BLaER1 treated with 17β-estradiol and CSF1 and Interleukin-3, amounts not matched to agents 10 nM and 100 nM (cell line): ENCODE data around the gene MAP4K2.

Source experiments
- H3K27ac ChIP-seq, 11 experiments: shearing (Covaris generic); formaldehyde crosslinking; 2 replicates each; pipeline ENCODE4 v1.8.1; 2022
- H3K27me3 ChIP-seq, 11 experiments: shearing (Covaris generic); formaldehyde crosslinking; 2 replicates each; pipeline ENCODE4 v1.8.1; 2022
- H3K36me3 ChIP-seq, 11 experiments: shearing (Covaris generic); formaldehyde crosslinking; 2 replicates each; pipeline ENCODE4 v1.8.1; 2022
- H3K4me1 ChIP-seq, 10 experiments: shearing (Covaris generic); formaldehyde crosslinking; 2 replicates each; pipeline ENCODE4 v1.8.1; 2022
- H3K4me2 ChIP-seq, 11 experiments: shearing (Covaris generic); formaldehyde crosslinking; 2 replicates each; pipeline ENCODE4 v1.8.1; 2022
- H3K4me3 ChIP-seq, 10 experiments: shearing (Covaris generic); formaldehyde crosslinking; 2 replicates each; pipeline ENCODE4 v1.8.1; 2022
- H3K9ac ChIP-seq, 11 experiments: shearing (Covaris generic); formaldehyde crosslinking; 2 replicates each; pipeline ENCODE4 v1.8.1; 2022
- H3K9me3 ChIP-seq, 11 experiments: shearing (Covaris generic); formaldehyde crosslinking; replicated peaks in 1 of 11; 2 replicates each; pipeline ENCODE4 v1.8.1; 2022
- H4K20me1 ChIP-seq, 11 experiments: shearing (Covaris generic); formaldehyde crosslinking; 2 replicates each; pipeline ENCODE4 v1.8.1; 2022
- Cebpa-rat ChIP-seq, 11 experiments: shearing (Covaris generic); IDR thresholded peaks; 2 replicates each; pipeline ENCODE4 v1.8.1; 2022

Gene MAP4K2

DNA sequence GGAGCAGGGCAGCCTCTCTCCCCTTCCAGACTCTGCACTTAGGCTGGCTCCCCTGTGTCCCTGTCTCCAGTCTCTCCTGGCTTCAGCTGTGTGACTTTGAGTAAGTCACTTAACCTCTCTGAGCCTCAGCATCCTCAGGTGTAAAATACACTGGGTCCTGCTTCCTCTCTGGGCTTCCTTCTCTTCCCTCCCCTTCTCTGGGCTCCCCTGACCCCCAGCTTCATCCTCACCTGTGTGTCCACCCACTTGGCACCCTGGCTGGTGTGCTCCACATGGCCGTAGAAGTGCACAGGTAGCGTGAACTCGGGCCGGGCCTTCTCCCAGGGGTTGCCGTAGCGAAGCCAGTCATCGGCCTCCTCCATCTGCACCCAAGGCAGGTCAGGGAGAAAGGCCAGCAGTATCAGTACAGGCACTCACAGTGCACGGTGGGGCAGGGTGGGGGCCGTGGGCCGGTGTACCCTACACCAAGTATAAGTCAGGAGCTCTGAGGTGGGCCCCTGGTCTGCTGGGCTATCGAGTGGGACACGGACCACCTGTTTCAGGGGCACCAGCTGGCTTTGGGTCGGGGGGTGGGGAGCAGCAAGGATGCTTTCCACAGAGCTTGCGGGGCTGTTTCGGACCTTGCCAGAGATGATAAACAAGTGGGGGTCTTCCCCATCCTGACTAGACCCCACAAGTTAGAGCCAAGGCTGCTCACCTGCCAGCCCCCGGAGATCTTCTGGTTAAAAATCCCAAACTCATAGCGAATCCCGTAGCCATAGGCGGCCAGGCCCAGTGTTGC lies 45.3 kb downstream of the MAP4K2 start:
- Histone ChIP-seq H3K9ac (0 out of 22 replicates have a peak overlapping the region, but pooled peaks of 1 of the 11 experiments have one; percentile 44), H3K36me3 (peaks cover 6 to 16% (median 11%) of the 10 kb centered on the region in 11 experiments; a peak in 20 of 22 replicates), H3K4me3 (no peak overlapping the region), H3K27ac (no peak overlapping the region), H3K4me2 (no peak overlapping the region), H3K4me1 (peaks cover 33 to 69% (median 56%) of the 10 kb centered on the region in 10 experiments), H3K27me3 (no peaks in the 10 kb centered on the region), H3K9me3 (no peaks in the 10 kb centered on the region), H4K20me1 (peaks cover 21 to 36% (median 35%) of the 10 kb centered on the region in 11 experiments)
- TF ChIP-seq Cebpa-rat (IDR thresholded peaks at IDR 0.05) = no peak

GRCh38 chr11:64755681-64756361 lies 47.2 kb downstream of the MAP4K2 start:
- H3K27ac ChIP-seq = peak overlapping the region in 1 of 11 experiments; percentile 21; a peak in 1 of 22 replicates
- no peak for TF ChIP-seq Cebpa-rat (IDR thresholded peaks at IDR 0.05)
- peak overlapping the region in 8 of 11 experiments; percentile 6 to 35 (median 27); a peak in 10 of 22 replicates for H3K4me2 ChIP-seq

DNA sequence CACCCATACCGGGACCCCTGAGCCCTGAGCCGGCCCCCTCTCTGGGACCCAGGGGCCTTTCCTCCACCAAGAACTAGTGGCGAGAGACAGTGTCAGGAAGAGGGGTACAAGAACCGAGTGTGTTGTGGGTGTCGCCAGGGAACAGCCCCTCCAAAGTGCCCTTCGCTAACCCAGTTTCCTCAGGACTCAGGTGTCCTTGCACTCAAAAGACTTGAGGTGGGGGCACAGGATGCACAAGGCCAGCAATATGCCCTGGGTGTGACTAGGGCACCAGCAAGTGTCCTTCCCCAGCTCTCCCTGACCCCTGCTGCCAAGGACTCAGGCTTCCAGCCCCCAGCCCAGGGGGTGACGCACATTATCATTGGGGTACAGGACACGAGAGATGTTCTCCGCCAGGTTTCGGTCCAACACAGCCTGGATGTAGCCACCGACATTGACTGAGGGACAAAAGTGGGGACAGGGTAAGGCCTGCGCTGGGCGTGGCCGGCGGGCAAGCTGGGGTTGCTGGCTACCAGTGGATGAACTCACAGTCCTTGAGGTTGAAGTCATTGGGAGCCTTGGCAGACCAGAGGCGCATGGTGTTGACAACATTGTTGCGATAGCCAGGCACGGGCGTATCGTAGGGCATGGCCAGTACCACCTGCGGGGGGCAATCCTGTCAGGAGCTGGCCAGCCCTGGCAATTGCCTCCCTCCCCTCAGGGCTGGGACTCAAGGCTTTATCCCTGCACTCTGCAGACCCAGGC lies 47.9 kb downstream of the MAP4K2 start:
- no peak overlapping the region for H3K4me3 ChIP-seq
- no peaks in the 10 kb centered on the region for H3K27me3 ChIP-seq
- H3K4me1 ChIP-seq = peaks cover 6 to 69% (median 50%) of the 10 kb centered on the region in 10 experiments; a peak in 19 of 20 replicates
- no peak for TF ChIP-seq Cebpa-rat (IDR thresholded peaks at IDR 0.05)
- peak overlapping the region in 1 of 11 experiments; percentile 31; a peak in 1 of 22 replicates for H3K4me2 ChIP-seq
- 0 out of 22 replicates have a peak, but pooled peaks cover 0 to 3% (median 0%) of the 10 kb centered on the region in 11 experiments for H3K36me3 ChIP-seq
- H3K9ac ChIP-seq = no peak overlapping the region
- no peaks in the 10 kb centered on the region for H3K9me3 ChIP-seq
- H4K20me1 ChIP-seq = peaks cover 2 to 10% (median 8%) of the 10 kb centered on the region in 11 experiments; a peak in 17 of 22 replicates
- H3K27ac ChIP-seq = no peak overlapping the region

More at GRCh38 chr11:64755681-64756361, 47.2 kb downstream of the MAP4K2 start:
- peaks cover 13 to 69% (median 53%) of the 10 kb centered on the region in 10 experiments; a peak in 19 of 20 replicates for H3K4me1 ChIP-seq
- no peak overlapping the region for H3K4me3 ChIP-seq
- peaks cover 5 to 17% (median 16%) of the 10 kb centered on the region in 11 experiments; a peak in 18 of 22 replicates for H4K20me1 ChIP-seq
- H3K36me3 ChIP-seq = peaks cover 0 to 3% (median 0%) of the 10 kb centered on the region in 11 experiments; a peak in 2 of 22 replicates
- H3K27me3 ChIP-seq = no peaks in the 10 kb centered on the region
- no peaks in the 10 kb centered on the region for H3K9me3 ChIP-seq
- 0 out of 22 replicates have a peak overlapping the region, but pooled peaks of 1 of the 11 experiments have one; percentile 33 for H3K9ac ChIP-seq

DNA sequence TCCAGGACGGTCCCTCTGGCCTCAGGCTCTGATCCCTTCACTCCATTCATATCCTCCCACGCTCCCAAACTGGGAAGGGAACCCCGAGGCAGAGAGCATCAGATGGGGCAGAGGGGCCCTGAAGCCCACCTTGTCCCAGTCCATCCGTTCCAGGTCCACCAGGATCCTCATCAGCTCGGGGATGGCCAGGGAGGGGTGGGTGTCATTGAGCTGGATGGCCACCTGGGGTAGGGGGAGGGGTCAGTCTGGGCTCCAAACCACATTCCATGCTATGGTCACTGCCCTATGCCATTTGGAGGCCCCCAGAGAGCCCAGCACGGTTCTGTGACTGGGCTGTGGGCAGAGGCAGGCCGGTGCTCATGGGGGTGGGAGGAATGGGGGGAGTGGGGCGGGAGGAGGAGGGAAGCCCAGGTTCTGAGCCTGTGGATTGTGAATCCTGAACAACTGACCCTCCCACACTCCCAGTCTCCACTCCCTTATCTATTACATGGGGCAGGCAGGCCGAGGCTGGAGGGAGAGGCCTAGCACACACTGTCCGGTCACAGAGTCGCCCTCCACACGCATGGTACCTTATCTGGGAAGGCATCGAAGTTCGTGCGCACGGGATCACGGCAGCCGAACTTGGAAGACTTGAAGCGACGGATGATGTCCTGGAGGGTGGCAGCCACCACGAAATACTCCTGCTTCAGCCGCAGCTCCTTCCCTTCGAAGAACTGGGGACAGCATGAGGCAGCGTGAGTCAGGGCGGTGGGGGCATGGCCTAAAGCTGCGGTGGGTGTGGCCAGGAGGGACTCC lies 48.7 kb downstream of the MAP4K2 start:
- Histone ChIP-seq H3K27ac (no peak overlapping the region), H3K36me3 (0 out of 22 replicates have a peak, but pooled peaks cover 0 to 3% (median 0%) of the 10 kb centered on the region in 11 experiments), H3K9ac (no peak overlapping the region; a peak in 1 of 22 replicates), H3K4me2 (no peak overlapping the region), H3K9me3 (no peaks in the 10 kb centered on the region), H3K4me1 (peaks cover 0 to 61% (median 42%) of the 10 kb centered on the region in 10 experiments; a peak in 17 of 20 replicates), H4K20me1 (peaks cover 0 to 2% (median under 1%) of the 10 kb centered on the region in 11 experiments; a peak in 4 of 22 replicates), H3K27me3 (no peaks in the 10 kb centered on the region), H3K4me3 (no peak overlapping the region)
- TF ChIP-seq Cebpa-rat (IDR thresholded peaks at IDR 0.05) = no peak

DNA sequence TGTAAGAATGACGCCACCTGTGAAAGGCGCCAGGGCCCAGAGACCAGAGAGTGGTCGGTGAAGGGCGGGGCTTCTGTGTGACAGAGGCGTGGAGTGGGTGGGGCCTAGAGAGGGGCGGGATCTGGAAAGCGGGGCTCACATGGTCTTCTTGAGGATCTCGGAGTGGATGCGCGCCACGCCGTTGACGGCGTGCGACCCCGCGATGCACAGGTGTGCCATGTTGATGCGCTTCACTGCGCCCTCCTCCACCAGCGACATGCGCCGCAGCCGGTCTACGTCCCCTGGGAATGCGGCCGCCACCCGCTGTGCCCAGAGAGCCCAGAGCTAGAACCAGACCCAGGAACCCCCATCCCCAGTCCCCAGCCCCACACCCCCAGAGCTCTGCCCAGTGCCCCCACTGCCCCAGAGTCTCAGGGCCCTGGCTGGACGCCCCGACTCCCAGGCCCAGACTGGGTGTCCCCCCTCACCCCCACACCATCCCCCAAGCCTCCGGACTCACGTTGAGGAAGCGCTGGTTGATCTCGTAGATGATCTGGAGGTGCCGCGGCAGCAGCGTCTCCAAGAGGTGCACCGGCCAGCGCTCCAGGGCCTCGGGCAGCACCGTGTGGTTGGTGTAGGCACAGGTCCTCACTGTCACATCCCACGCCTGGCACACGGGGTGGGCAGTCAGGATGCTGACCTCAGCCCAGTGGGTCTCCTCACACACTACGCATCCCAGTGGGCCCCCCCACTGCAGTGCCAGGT lies 49.5 kb downstream of the MAP4K2 start:
- H3K4me2 ChIP-seq = no peak overlapping the region
- H3K9ac ChIP-seq = no peak overlapping the region
- no peaks in the 10 kb centered on the region for H3K9me3 ChIP-seq
- no peaks in the 10 kb centered on the region for H3K27me3 ChIP-seq
- 0 out of 22 replicates have a peak, but pooled peaks cover 0 to 3% (median 0%) of the 10 kb centered on the region in 11 experiments for H3K36me3 ChIP-seq
- no peaks in the 10 kb centered on the region for H4K20me1 ChIP-seq
- TF ChIP-seq Cebpa-rat (IDR thresholded peaks at IDR 0.05) = no peak
- peaks cover 0 to 60% (median 39%) of the 10 kb centered on the region in 10 experiments; a peak in 17 of 20 replicates for H3K4me1 ChIP-seq
- H3K27ac ChIP-seq = no peak overlapping the region
- no peak overlapping the region for H3K4me3 ChIP-seq

DNA sequence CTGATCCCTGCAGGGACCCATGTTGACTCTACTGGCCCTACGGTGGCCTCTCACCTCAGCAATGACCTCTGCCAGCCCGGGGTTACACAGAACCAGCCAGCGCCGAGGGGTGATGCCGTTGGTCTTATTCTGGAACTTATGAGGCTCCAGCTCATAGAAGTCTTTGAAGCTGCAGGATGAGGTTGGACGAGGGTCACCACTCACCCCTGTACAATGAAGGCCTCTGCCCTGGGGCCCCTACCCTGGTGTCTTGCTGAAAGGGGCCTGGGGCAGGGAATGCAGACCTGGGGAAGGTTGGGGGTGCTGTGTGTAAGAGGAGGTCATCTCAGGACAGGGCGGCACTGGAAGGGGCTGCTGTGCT lies 50.0 kb downstream of the MAP4K2 start:
- H3K4me1 ChIP-seq = peaks cover 0 to 64% (median 40%) of the 10 kb centered on the region in 10 experiments; a peak in 17 of 20 replicates
- H3K9me3 ChIP-seq = no peaks in the 10 kb centered on the region
- no peak overlapping the region for H3K9ac ChIP-seq
- H4K20me1 ChIP-seq = no peaks in the 10 kb centered on the region
- TF ChIP-seq Cebpa-rat (IDR thresholded peaks at IDR 0.05) = no peak
- H3K4me2 ChIP-seq = peak overlapping the region in 3 of 11 experiments; percentile 12 to 34 (median 24); a peak in 2 of 22 replicates
- H3K27me3 ChIP-seq = no peaks in the 10 kb centered on the region
- no peak overlapping the region for H3K4me3 ChIP-seq
- H3K36me3 ChIP-seq = 0 out of 22 replicates have a peak, but pooled peaks cover 0 to 3% (median 0%) of the 10 kb centered on the region in 11 experiments
- H3K27ac ChIP-seq = no peak overlapping the region

DNA sequence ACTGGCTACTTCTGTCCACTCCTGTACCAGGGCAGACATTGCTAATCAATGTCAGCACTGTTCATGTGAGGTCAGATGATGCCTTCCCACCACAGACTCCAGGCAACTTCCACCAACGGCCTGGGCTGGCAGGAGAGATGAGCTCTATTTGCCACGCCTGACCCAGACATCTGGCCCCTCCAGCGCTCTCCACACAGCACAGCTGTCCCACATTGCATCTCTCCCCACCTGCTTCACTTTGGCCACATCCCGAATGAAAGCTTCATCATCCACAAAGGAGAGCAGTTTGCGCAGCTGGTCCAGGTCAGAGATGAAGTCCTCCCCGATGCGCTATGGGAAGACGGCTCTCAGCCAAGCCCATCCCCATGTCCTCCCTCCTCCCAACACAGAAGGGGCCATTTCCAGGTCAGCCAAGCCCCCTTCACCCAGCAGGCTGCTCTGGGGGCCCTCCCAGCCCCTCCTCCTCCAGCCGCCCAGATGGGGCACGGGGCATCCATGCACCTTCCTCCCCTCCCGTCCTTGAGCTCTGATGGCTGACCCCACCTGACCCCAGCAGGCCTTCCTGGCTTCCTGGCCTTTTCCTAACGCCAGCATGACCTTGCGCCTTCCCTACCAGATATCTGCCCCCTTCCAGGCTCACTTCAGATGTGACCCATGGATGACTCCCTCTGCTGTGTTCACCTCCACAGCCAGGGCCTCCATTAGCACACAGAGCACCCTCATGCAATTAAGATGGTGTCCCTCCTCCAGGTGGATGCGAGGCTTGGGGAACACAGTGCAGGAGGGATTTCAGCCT lies 50.6 kb downstream of the MAP4K2 start:
- H4K20me1 ChIP-seq = no peaks in the 10 kb centered on the region

More for the DNA sequence above, 50.6 kb downstream of the MAP4K2 start:
- Histone ChIP-seq H3K27ac (peak overlapping the region in 2 of 11 experiments; percentile 7 to 18; a peak in 2 of 22 replicates), H3K9ac (peak overlapping the region in 1 of 11 experiments; percentile 27; a peak in 1 of 22 replicates), H3K4me1 (peaks cover 0 to 71% (median 44%) of the 10 kb centered on the region in 10 experiments; a peak in 17 of 20 replicates), H3K4me2 (peak overlapping the region in 6 of 11 experiments; percentile 12 to 40 (median 34); a peak in 7 of 22 replicates), H3K27me3 (no peaks in the 10 kb centered on the region), H3K36me3 (0 out of 22 replicates have a peak, but pooled peaks cover 0 to 3% (median 0%) of the 10 kb centered on the region in 11 experiments), H3K4me3 (no peak overlapping the region), H3K9me3 (no peaks in the 10 kb centered on the region)
- no peak for TF ChIP-seq Cebpa-rat (IDR thresholded peaks at IDR 0.05)
